ENCODE data around the gene ROR2.

The ROR2 gene

GRCh38 chr9:91944711-91945110 lies 5.3 kb downstream of the ROR2 start:
- no peak for DNase-seq (ENCODE audit: low spot score)
- in situ Hi-C loops (cut with MboI; ENCODE audit: low pct_unique_long_range_greater_than_20kb, low sequenced_read_pairs, unreplicated experiment) = no loop called here
- no peak for TF ChIP-seq CTCF (IDR thresholded peaks at IDR 0.05; ENCODE audit: extremely low read depth, insufficient read depth, missing control alignments)

GRCh38 chr9:91943478-91944470 lies 6.3 kb downstream of the ROR2 start:
- TF ChIP-seq CTCF (IDR thresholded peaks at IDR 0.05; ENCODE audit: extremely low read depth, insufficient read depth, missing control alignments) = no peak
- in situ Hi-C loops (cut with MboI; ENCODE audit: low pct_unique_long_range_greater_than_20kb, low sequenced_read_pairs, unreplicated experiment) = no loop called here
- DNase-seq (ENCODE audit: low spot score) = no peak

GRCh38 chr9:91942201-91942600 lies 7.8 kb downstream of the ROR2 start:
- DNase-seq (ENCODE audit: low spot score) = no peak
- TF ChIP-seq CTCF (IDR thresholded peaks at IDR 0.05; ENCODE audit: extremely low read depth, insufficient read depth, missing control alignments) = no peak
- in situ Hi-C loops (cut with MboI; ENCODE audit: low pct_unique_long_range_greater_than_20kb, low sequenced_read_pairs, unreplicated experiment) = no loop called here

GRCh38 chr9:91939978-91940377 lies 10.1 kb downstream of the ROR2 start:
- TF ChIP-seq CTCF (IDR thresholded peaks at IDR 0.05; ENCODE audit: extremely low read depth, insufficient read depth, missing control alignments) = no peak
- no peak for DNase-seq (ENCODE audit: low spot score)
- in situ Hi-C loops (cut with MboI; ENCODE audit: low pct_unique_long_range_greater_than_20kb, low sequenced_read_pairs, unreplicated experiment) = no loop called here

GRCh38 chr9:91937727-91938126 lies 12.3 kb downstream of the ROR2 start:
- in situ Hi-C loops (cut with MboI; ENCODE audit: low pct_unique_long_range_greater_than_20kb, low sequenced_read_pairs, unreplicated experiment) = no loop called here
- no peak for DNase-seq (ENCODE audit: low spot score)
- TF ChIP-seq CTCF (IDR thresholded peaks at IDR 0.05; ENCODE audit: extremely low read depth, insufficient read depth, missing control alignments) = no peak

GRCh38 chr9:91937056-91937455 lies 13.0 kb downstream of the ROR2 start:
- no peak for DNase-seq (ENCODE audit: low spot score)
- in situ Hi-C loops (cut with MboI; ENCODE audit: low pct_unique_long_range_greater_than_20kb, low sequenced_read_pairs, unreplicated experiment) = no loop called here
- no peak for TF ChIP-seq CTCF (IDR thresholded peaks at IDR 0.05; ENCODE audit: extremely low read depth, insufficient read depth, missing control alignments)
